Measurements from ENCODE around the gene STIMATE. TPM values are rescaled to one million over a fixed set of nuclear protein-coding genes. Genes with fewer than 3 reads are reported as not detected.

The STIMATE gene
- total RNA-seq, 2 experiments from 2014 or later = 7.7 to 9.7 TPM

DNA sequence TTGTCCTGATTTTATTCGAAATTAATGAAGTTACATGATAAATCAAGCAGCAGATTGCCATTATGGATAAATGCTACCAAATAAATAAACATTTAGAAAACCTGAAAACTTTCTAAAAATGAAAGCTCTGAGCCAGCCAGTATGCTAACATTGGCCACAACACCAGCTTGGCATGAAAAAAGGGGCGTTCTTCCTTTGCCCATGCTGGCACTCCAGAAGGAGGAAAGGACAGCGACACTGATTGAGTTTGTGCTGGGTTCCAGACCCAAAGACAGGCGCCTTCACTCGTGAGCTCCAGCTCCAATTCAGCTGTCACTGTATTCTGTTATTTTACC is 5.1 kb downstream of the STIMATE start:
- CTCF ChIA-PET = interaction anchor here (1.2 to 2.4 kb wide), 2 partner anchors 43 to 47 kb away, joined by 3 to 7 read pairs; no protein-coding TSS in a partner anchor
- no peak for DNase-seq
- H3K36me3 Mint-ChIP-seq (ENCODE audit: low read depth) = peaks cover 5% of the 10 kb centered on the region
- H3K4me1 Mint-ChIP-seq (ENCODE audit: low read depth) = peaks cover 61% of the 10 kb centered on the region
- H3K27ac Mint-ChIP-seq = peak overlapping the region; percentile 10
- no peak overlapping the region for H3K4me3 Mint-ChIP-seq
- intact Hi-C loops (cut with micrococcal nuclease) = loop anchor here (5.0 to 10.0 kb wide), 4 partner anchors 40 to 1003 kb away; partner anchors contain the start of genes DCP1A, SELENOK and WDR82
- H3K27me3 Mint-ChIP-seq (ENCODE audit: low read depth) = no peaks in the 10 kb centered on the region
- H3K9me3 Mint-ChIP-seq = no peaks in the 10 kb centered on the region

DNA sequence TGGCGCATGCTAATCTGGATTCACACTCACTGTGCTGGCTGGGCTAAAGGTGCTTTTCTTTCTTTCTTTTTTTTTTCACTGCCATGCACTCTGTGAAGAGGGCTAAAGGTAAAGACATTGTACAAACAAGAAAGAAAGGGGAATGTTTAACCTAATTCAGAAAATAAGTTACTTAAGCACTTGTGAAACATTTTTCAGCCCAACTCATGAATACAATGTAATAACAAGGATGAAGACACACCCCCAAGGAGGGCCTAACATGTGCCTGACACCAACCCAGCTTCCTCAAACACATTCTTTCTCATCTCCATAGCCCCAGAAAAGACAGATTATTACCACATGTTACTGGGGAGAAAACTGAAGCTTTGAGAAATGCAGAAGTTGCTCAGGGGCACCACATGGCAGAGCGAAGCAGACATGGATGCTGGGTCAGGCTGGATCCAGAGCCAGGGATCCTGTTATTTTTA is 5.7 kb downstream of the STIMATE start:
- CTCF ChIA-PET = no interaction called here
- Mint-ChIP-seq H3K4me1 (ENCODE audit: low read depth) (peaks cover 59% of the 10 kb centered on the region), H3K4me3 (no peak overlapping the region), H3K36me3 (ENCODE audit: low read depth) (peaks cover 3% of the 10 kb centered on the region), H3K9me3 (no peaks in the 10 kb centered on the region), H3K27ac (peak overlapping the region; percentile 11), H3K27me3 (ENCODE audit: low read depth) (no peaks in the 10 kb centered on the region)
- no peak for DNase-seq
- intact Hi-C loops (cut with micrococcal nuclease) = loop anchor here (5.0 to 10.0 kb wide), 4 partner anchors 39 to 1003 kb away; partner anchors contain the start of genes DCP1A, SELENOK and WDR82

DNA sequence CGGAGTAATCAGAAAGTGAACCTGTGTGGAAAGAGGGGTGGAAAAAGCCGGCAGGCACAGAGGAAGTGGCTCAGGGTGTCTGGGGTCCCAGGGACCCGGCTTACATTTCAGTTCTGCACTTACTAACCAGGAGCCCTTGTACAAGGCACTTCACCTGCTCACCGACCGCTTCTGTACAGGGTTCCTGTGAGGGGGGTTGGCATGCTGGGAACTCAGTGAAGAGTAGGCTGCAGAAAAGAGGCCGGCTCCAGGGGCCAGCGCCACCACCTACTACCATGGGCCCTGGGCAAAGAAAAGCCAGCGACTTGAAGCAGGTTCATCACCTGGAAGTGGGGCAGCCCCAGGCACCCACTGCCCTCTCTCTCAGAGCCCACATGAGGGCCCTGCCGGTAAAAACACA is 6.2 kb downstream of the STIMATE start:
- CTCF ChIA-PET = no interaction called here
- Mint-ChIP-seq H3K4me3 (no peak overlapping the region), H3K27me3 (ENCODE audit: low read depth) (no peaks in the 10 kb centered on the region), H3K36me3 (ENCODE audit: low read depth) (peaks cover 3% of the 10 kb centered on the region), H3K9me3 (no peaks in the 10 kb centered on the region), H3K4me1 (ENCODE audit: low read depth) (peaks cover 55% of the 10 kb centered on the region), H3K27ac (peak overlapping the region; percentile 11)
- intact Hi-C loops (cut with micrococcal nuclease) = loop anchor here (5.0 to 10.0 kb wide), 4 partner anchors 39 to 1004 kb away; partner anchors contain the start of genes DCP1A, SELENOK and WDR82
- peak; percentile 45 for DNase-seq

DNA sequence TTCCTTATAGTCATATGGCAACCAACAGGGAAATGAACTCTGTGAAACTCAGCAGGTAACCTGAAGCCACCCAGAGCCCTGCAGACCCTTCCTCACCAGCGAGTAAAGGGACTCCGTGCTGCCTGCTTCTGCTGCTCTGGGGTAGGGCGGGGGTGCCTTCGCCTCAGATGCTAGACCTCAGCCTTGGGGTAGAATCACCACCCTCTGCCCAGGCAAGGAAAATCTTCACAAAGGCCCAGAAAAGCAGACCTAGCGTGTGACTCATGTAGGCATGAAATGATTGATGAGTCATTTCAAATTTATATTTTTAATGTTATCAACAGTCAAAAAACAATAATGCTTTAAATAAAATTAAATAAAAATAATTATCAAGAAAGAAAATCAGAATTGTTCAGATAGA is 6.6 kb downstream of the STIMATE start:
- CTCF ChIA-PET = no interaction called here
- intact Hi-C loops (cut with micrococcal nuclease) = loop anchor here (5.0 to 10.0 kb wide), 4 partner anchors 38 to 1004 kb away; partner anchors contain the start of genes DCP1A, SELENOK and WDR82
- Mint-ChIP-seq H3K36me3 (ENCODE audit: low read depth) (peaks cover 6% of the 10 kb centered on the region), H3K4me1 (ENCODE audit: low read depth) (peaks cover 51% of the 10 kb centered on the region), H3K4me3 (no peak overlapping the region), H3K27me3 (ENCODE audit: low read depth) (no peaks in the 10 kb centered on the region), H3K27ac (no peak overlapping the region), H3K9me3 (no peaks in the 10 kb centered on the region)
- DNase-seq = peak; percentile 41

DNA sequence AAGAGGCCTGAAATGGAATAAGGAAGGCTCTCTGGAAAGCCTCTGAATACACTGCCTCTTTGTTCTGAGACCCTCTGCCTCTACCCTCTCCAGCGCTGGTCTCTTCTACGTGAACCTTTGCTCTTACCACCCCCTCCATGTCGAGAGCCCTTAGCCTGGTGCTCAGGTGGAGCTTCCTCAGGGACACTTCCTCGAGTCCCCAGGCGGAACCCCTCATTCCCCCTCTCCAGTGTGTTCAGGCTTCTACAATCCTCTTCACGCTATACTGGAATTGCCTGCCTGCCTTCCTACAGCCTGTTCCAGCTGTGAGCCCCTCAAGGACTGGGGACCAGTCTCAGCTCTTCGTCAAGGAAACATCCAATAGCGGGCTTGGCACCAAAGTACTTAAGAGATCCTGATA is 7.4 kb downstream of the STIMATE start:
- H3K27me3 Mint-ChIP-seq (ENCODE audit: low read depth) = no peaks in the 10 kb centered on the region
- peaks cover 43% of the 10 kb centered on the region for H3K4me1 Mint-ChIP-seq (ENCODE audit: low read depth)
- H3K9me3 Mint-ChIP-seq = peaks cover 5% of the 10 kb centered on the region
- CTCF ChIA-PET = interaction anchor here (1.0 to 1.1 kb wide), 2 partner anchors 10 to 44 kb away, joined by 3 read pairs; no protein-coding TSS in a partner anchor
- peaks cover 15% of the 10 kb centered on the region for H3K36me3 Mint-ChIP-seq (ENCODE audit: low read depth)
- no peak overlapping the region for H3K27ac Mint-ChIP-seq
- DNase-seq = no peak
- H3K4me3 Mint-ChIP-seq = no peak overlapping the region
- intact Hi-C loops (cut with micrococcal nuclease) = loop anchor here (5.0 to 10.0 kb wide), 4 partner anchors 38 to 1005 kb away; partner anchors contain the start of genes DCP1A, SELENOK and WDR82

DNA sequence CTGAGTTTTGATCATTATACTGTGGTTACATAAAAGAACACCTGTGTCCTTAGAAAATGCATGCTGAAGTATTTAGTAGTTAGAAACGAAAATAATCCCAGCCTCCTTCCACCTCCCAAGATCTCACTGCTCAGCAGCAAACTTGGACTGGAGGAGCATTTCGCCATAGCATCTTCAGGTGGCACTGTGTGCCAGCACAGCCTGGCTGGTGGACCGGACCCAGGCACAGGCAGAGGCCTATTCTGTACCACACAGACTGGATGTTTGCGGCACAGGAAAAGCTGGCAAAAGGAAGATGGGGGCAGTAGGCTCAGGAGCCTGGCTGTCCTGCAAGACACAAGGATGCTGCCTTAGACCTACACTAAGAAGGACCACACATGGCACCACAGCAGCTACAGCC is 10.2 kb downstream of the STIMATE start:
- Mint-ChIP-seq H3K4me3 (no peak overlapping the region), H3K27ac (no peak overlapping the region), H3K27me3 (ENCODE audit: low read depth) (no peaks in the 10 kb centered on the region), H3K9me3 (peaks cover 5% of the 10 kb centered on the region), H3K36me3 (ENCODE audit: low read depth) (peaks cover 14% of the 10 kb centered on the region), H3K4me1 (ENCODE audit: low read depth) (peaks cover 19% of the 10 kb centered on the region)
- no peak for DNase-seq
- CTCF ChIA-PET = no interaction called here
- intact Hi-C loops (cut with micrococcal nuclease) = no loop called here

DNA sequence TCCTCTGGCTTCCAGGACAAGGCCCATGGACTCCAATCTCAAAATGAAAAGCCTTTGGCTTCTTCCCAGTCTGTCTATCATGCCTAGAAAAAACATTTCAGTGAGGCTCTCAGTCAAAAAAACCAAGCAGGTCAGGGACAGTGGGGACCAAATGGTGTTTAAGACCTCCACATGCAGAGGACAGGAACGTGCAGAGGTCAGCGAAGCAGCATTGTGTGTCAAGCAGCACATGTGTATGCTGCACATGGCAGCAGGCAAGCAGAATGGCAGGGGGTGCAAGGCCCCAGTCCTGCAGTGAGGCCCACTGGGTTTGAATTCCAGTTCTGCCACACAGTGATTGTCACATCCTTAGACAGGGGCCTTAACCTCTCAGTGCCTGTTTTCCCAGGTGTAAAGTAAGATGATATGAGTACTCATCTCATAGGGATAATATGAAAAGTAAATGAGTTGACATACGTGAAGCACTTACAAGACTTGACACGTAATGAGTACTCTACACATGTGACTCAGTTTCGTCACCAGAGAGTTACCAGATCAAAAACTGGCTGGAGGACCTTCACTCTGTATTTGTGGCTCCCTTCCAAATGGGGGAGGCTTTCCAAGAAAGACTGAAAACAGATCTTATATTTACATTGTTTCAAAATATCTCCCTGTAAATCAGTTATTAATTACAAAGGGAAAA is 11.2 kb downstream of the STIMATE start:
- Mint-ChIP-seq H3K4me1 (ENCODE audit: low read depth) (peaks cover 11% of the 10 kb centered on the region), H3K27ac (no peak overlapping the region), H3K9me3 (peaks cover 5% of the 10 kb centered on the region), H3K4me3 (no peak overlapping the region), H3K36me3 (ENCODE audit: low read depth) (peaks cover 14% of the 10 kb centered on the region), H3K27me3 (ENCODE audit: low read depth) (no peaks in the 10 kb centered on the region)
- CTCF ChIA-PET = no interaction called here
- no peak for DNase-seq
- intact Hi-C loops (cut with micrococcal nuclease) = no loop called here

DNA sequence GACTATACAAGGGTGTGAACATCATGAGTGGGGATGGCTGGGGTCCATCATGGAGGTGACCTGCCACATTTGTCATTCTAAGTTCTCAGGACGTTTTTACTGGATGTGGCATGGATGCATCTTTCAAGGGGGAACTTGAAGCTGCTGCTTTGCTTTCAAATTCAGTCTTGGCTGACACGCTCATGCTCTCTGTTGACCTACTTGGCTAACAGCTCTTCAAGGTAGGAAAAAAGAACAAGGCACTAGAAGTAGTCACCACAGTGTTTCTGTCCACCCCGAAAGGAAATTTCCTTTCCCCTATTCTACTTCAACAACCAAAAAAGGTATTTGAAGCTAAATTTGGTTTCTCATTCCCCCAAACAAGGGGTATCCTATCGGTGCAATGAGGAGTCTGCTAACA is 15.0 kb downstream of the STIMATE start:
- no peak for DNase-seq
- Mint-ChIP-seq H3K4me1 (ENCODE audit: low read depth) (peaks cover 12% of the 10 kb centered on the region), H3K4me3 (no peak overlapping the region), H3K36me3 (ENCODE audit: low read depth) (peaks cover 18% of the 10 kb centered on the region), H3K27ac (no peak overlapping the region), H3K27me3 (ENCODE audit: low read depth) (no peaks in the 10 kb centered on the region), H3K9me3 (peaks cover 5% of the 10 kb centered on the region)
- intact Hi-C loops (cut with micrococcal nuclease) = no loop called here
- CTCF ChIA-PET = interaction anchor here (1.1 kb wide), 1 partner anchor 151 kb away, joined by 3 read pairs; no protein-coding TSS in a partner anchor

DNA sequence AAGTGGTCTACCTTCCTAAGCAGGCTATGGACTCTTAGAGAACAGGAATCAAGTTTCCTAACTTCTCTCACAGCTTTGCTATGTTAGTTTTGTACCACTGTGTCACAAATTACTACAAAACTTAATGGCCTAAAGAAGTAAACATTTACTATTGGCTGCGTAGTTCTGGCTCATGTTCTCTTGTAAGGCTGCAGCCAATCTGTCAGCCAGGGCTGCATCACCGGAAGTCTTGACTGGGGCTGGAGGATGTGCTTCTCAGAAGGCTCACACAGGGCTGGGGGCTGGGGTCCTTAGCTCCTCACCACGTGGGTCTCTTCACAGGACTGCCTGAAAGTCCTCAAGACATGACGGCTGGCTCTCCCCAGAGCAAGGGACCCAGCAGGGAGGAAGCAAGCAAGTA is 15.5 kb downstream of the STIMATE start:
- H3K27me3 Mint-ChIP-seq (ENCODE audit: low read depth) = no peaks in the 10 kb centered on the region
- H3K4me1 Mint-ChIP-seq (ENCODE audit: low read depth) = peaks cover 12% of the 10 kb centered on the region
- H3K9me3 Mint-ChIP-seq = peaks cover 5% of the 10 kb centered on the region
- H3K4me3 Mint-ChIP-seq = no peak overlapping the region
- intact Hi-C loops (cut with micrococcal nuclease) = loop anchor here (2.0 kb wide), 1 partner anchor 15 kb away; the partner anchor contains the start of gene STIMATE
- H3K27ac Mint-ChIP-seq = no peak overlapping the region
- CTCF ChIA-PET = no interaction called here
- peaks cover 18% of the 10 kb centered on the region for H3K36me3 Mint-ChIP-seq (ENCODE audit: low read depth)
- DNase-seq = no peak

DNA sequence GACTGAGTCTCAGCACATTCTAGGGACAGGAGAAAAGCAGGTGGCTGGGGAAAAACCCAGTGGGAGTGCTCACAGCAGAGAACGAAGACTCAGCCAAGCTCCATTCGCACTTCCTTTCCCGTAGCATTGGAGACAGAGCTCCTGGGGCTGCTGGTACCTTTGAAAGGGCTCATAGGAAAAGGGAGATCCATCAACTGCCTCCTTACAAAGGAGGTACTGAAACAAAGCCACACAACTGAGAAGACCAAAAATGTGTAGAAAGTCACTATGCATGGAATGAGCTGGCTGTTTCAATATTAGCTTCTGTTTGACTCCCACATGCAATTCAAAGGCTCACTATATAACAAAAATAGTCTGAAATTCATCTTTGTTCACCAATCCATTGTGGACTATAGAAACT is 16.9 kb downstream of the STIMATE start:
- Mint-ChIP-seq H3K36me3 (ENCODE audit: low read depth) (peaks cover 12% of the 10 kb centered on the region), H3K27me3 (ENCODE audit: low read depth) (no peaks in the 10 kb centered on the region), H3K4me1 (ENCODE audit: low read depth) (peaks cover 14% of the 10 kb centered on the region), H3K9me3 (peaks cover 3% of the 10 kb centered on the region), H3K4me3 (no peak overlapping the region), H3K27ac (no peak overlapping the region)
- no peak for DNase-seq
- intact Hi-C loops (cut with micrococcal nuclease) = loop anchor here (2.0 kb wide), 1 partner anchor 16 kb away; the partner anchor contains the start of gene STIMATE
- CTCF ChIA-PET = interaction anchor here (1.1 to 1.3 kb wide), 2 partner anchors 11 to 58 kb away, joined by 4 read pairs; no protein-coding TSS in a partner anchor

DNA sequence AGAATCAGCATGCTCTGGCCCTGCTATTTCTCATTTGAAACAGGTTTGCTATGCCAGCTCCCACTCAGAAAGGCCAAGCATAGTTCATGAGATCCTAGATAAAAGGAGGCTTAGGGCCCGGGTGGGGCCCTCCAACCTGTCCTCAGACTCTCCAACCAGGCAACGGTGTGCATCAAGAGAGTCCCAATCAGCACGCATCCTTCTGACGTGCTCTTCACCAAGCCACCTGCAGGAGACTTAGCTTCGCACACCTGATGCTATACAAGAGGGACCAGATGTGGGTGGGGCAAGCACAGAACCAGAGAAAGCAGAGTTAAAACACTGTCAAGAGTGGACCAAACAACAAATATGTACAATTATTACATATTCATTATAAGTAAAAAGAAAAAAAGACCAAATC is 17.3 kb downstream of the STIMATE start:
- Mint-ChIP-seq H3K9me3 (peaks cover 1% of the 10 kb centered on the region), H3K4me3 (no peak overlapping the region), H3K4me1 (ENCODE audit: low read depth) (peaks cover 18% of the 10 kb centered on the region), H3K27ac (no peak overlapping the region), H3K27me3 (ENCODE audit: low read depth) (no peaks in the 10 kb centered on the region), H3K36me3 (ENCODE audit: low read depth) (peaks cover 8% of the 10 kb centered on the region)
- no peak for DNase-seq
- intact Hi-C loops (cut with micrococcal nuclease) = loop anchor here (2.0 kb wide), 1 partner anchor 17 kb away; the partner anchor contains the start of gene STIMATE
- CTCF ChIA-PET = interaction anchor here (1.3 kb wide), 1 partner anchor 10 kb away, joined by 4 read pairs; no protein-coding TSS in a partner anchor

DNA sequence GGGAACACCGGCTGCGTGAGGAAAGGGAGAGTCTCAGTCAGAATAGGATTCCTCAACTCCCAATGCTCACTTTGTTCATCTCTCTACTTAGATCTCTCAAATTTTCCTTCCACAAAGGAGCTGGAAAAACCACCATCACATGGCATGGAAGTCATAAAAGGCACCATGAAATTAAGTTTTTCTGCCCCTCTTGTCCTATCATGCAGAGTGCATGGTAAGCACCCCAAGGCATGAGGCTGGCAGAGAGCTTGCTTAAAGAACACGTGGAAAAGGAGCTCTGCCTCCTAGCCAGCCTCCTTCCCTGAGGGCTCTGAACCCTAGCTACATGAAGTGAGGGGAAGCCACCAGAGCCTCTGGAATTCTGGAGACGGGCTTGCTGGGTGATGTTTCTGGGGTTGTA is 17.8 kb downstream of the STIMATE start:
- Mint-ChIP-seq H3K36me3 (ENCODE audit: low read depth) (peaks cover 4% of the 10 kb centered on the region), H3K27ac (no peak overlapping the region), H3K4me3 (no peak overlapping the region), H3K27me3 (ENCODE audit: low read depth) (no peaks in the 10 kb centered on the region), H3K9me3 (no peaks in the 10 kb centered on the region), H3K4me1 (ENCODE audit: low read depth) (peaks cover 22% of the 10 kb centered on the region)
- CTCF ChIA-PET = interaction anchor here (1.5 kb wide), 1 partner anchor 194 kb away, joined by 3 read pairs; no protein-coding TSS in a partner anchor
- DNase-seq = no peak
- intact Hi-C loops (cut with micrococcal nuclease) = no loop called here
